Trophoblast cell (in vitro differentiated cells and primary cell): ENCODE data around the gene RAB3B.

Source experiments
- DNase-seq, 2 donors: peaks; one replicate each; pipeline ENCODE4 v3.0.0-alpha.2; 2016
- H2AFZ ChIP-seq: 2 replicates; pipeline ENCODE4 v1.6.1; 2013; ENCODE audit warnings: low read length, moderate library complexity, mild to moderate bottlenecking; ENCODE audit not compliant: insufficient read depth, poor library complexity
- H2AK5ac ChIP-seq: 2 replicates; pipeline ENCODE4 v1.6.1; 2013; ENCODE audit warnings: mild to moderate bottlenecking, low read length
- H2BK120ac ChIP-seq: 2 replicates; pipeline ENCODE4 v1.6.1; 2013; ENCODE audit warnings: low read length, mild to moderate bottlenecking, moderate library complexity; ENCODE audit not compliant: insufficient read depth, poor library complexity
- H2BK12ac ChIP-seq: 2 replicates; pipeline ENCODE4 v1.6.1; 2013; ENCODE audit warnings: mild to moderate bottlenecking, low read length, moderate library complexity
- H2BK5ac ChIP-seq: 2 replicates; pipeline ENCODE4 v1.6.1; 2013; ENCODE audit warnings: low read length, low read depth, moderate library complexity, mild to moderate bottlenecking; ENCODE audit not compliant: poor library complexity
- H3K14ac ChIP-seq: 2 replicates; pipeline ENCODE4 v1.6.1; 2013; ENCODE audit warnings: mild to moderate bottlenecking, low read length
- H3K18ac ChIP-seq: 2 replicates; pipeline ENCODE4 v1.6.1; 2013; ENCODE audit warnings: mild to moderate bottlenecking, low read length
- H3K23ac ChIP-seq: 2 replicates; pipeline ENCODE4 v1.6.1; 2013; ENCODE audit warnings: low read length
- H3K27ac ChIP-seq: 2 replicates; pipeline ENCODE4 v1.5.1; 2013; ENCODE audit warnings: low read depth, mild to moderate bottlenecking, inconsistent platforms, low read length, moderate library complexity
- H3K27me3 ChIP-seq: 2 replicates; pipeline ENCODE4 v1.6.1; 2013; ENCODE audit warnings: inconsistent platforms, mild to moderate bottlenecking, low read length, moderate library complexity; ENCODE audit not compliant: insufficient read depth
- H3K36me3 ChIP-seq, 2 experiments: 1 replicate in 1 of 2; 2 replicates in 1 of 2; pipeline ENCODE4 v1.6.1; 2013; ENCODE audit warnings: low read length in 2 of 2, mild to moderate bottlenecking in 2 of 2, moderate library complexity in 1 of 2; ENCODE audit not compliant: insufficient read depth in 2 of 2, control insufficient read depth in 1 of 2
- H3K4ac ChIP-seq: 2 replicates; pipeline ENCODE4 v1.6.1; 2013; ENCODE audit warnings: low read depth, mild to moderate bottlenecking, low read length, moderate library complexity
- H3K4me1 ChIP-seq, 2 experiments: 1 replicate in 1 of 2; 2 replicates in 1 of 2; pipeline ENCODE4 v1.6.1; 2013; ENCODE audit warnings: low read length in 2 of 2, mild to moderate bottlenecking in 2 of 2, moderate library complexity in 1 of 2; ENCODE audit not compliant: insufficient read depth in 2 of 2, control insufficient read depth in 1 of 2
- H3K4me2 ChIP-seq: 2 replicates; pipeline ENCODE4 v1.6.1; 2013; ENCODE audit warnings: inconsistent platforms, mild to moderate bottlenecking, low read length, moderate library complexity
- H3K4me3 ChIP-seq: 2 replicates; pipeline ENCODE4 v1.5.1; 2013; ENCODE audit warnings: mild to moderate bottlenecking, low read depth, low read length, inconsistent platforms
- H3K79me1 ChIP-seq: one replicate; pipeline ENCODE4 v1.6.1; 2013; ENCODE audit warnings: low read length
- H3K79me2 ChIP-seq: 2 replicates; pipeline ENCODE4 v1.6.1; 2013; ENCODE audit warnings: low read length, mild to moderate bottlenecking; ENCODE audit not compliant: control insufficient read depth, insufficient read depth, poor library complexity
- H3K9ac ChIP-seq: 2 replicates; pipeline ENCODE4 v1.6.1; 2013; ENCODE audit warnings: mild to moderate bottlenecking, low read length
- H3K9me3 ChIP-seq: 2 replicates; pipeline ENCODE4 v1.6.1; 2013; ENCODE audit warnings: low read depth, mild to moderate bottlenecking, control low read depth, inconsistent platforms, low read length; ENCODE audit not compliant: insufficient read depth
- H4K12ac ChIP-seq: 2 replicates; pipeline ENCODE4 v1.6.1; 2013; ENCODE audit warnings: low read depth, mild to moderate bottlenecking, low read length, moderate library complexity
- H4K8ac ChIP-seq: 2 replicates; pipeline ENCODE4 v1.6.1; 2013; ENCODE audit warnings: low read depth, mild to moderate bottlenecking, low read length, moderate library complexity
- H4K91ac ChIP-seq: one replicate; pipeline ENCODE4 v1.6.1; 2013; ENCODE audit warnings: low read depth, mild to moderate bottlenecking, low read length, moderate library complexity
- WGBS: extraction: QIAGEN DNeasy Blood & Tissue Kit; methylation state at CpG from one replicate; pipeline ENCODE4 v1.1.7; 2013; ENCODE audit warnings: missing lambda C conversion rate; ENCODE audit not compliant: insufficient read length, insufficient coverage; ENCODE audit errors: extremely low coverage; 5-methylcytosine and 5-hydroxymethylcytosine counted together

RAB3B gene

GRCh38 chr1:51949014-51949702 is 41.3 kb downstream of the RAB3B start:
- peaks cover 5% of the 10 kb centered on the region for H3K9me3 ChIP-seq
- H3K4me3 ChIP-seq = no peak overlapping the region
- H2AK5ac ChIP-seq = no peak overlapping the region
- no peak overlapping the region for H2BK120ac ChIP-seq
- no CpG with 5 or more reads among the region's 9 CpGs for WGBS
- H3K27ac ChIP-seq = no peak overlapping the region
- no peak overlapping the region for H3K18ac ChIP-seq
- no peak overlapping the region for H3K4ac ChIP-seq
- H4K91ac ChIP-seq = no peak overlapping the region
- DNase-seq = no peak
- no peak overlapping the region for H3K9ac ChIP-seq
- H4K12ac ChIP-seq = no peak overlapping the region
- H2AFZ ChIP-seq = no peak overlapping the region
- H3K36me3 ChIP-seq = no peaks in the 10 kb centered on the region
- H2BK5ac ChIP-seq = no peak overlapping the region
- no peak overlapping the region for H3K4me2 ChIP-seq
- H3K23ac ChIP-seq = no peak overlapping the region
- H3K79me1 ChIP-seq = no peaks in the 10 kb centered on the region
- H4K8ac ChIP-seq = no peak overlapping the region
- H3K27me3 ChIP-seq = no peaks in the 10 kb centered on the region
- H3K4me1 ChIP-seq = peaks cover 0 to 2% of the 10 kb centered on the region in 2 experiments
- no peak overlapping the region for H3K14ac ChIP-seq
- no peaks in the 10 kb centered on the region for H3K79me2 ChIP-seq
- no peak overlapping the region for H2BK12ac ChIP-seq

DNA sequence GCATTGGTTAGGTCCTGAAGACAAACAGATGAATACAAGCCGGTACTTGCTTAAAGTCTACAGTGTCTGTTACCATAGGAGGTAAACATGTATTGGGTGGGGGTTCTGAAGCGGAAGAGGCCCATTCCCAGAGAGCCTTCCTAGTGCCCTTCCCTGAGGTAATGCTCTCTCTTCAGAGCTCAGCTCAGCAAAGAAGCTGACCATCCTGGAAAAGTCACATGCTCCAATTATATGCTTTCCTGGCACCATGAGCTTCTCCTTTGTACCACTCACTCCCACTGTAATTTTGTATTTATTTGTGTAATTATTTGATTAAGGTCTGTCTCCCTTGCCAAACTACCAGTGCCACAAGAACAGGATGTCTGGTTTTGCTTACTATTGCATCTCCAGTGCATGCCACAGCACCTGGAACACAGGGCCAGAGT is 42.0 kb downstream of the RAB3B start:
- Histone ChIP-seq H4K8ac (no peak overlapping the region), H3K18ac (no peak overlapping the region)
- no CpG with 5 or more reads among the region's 2 CpGs for WGBS

GRCh38 chr1:51946300-51946699 is 44.2 kb downstream of the RAB3B start:
- H3K9ac ChIP-seq = no peak overlapping the region
- no peaks in the 10 kb centered on the region for H3K27me3 ChIP-seq
- H4K91ac ChIP-seq = no peak overlapping the region
- H3K4ac ChIP-seq = no peak overlapping the region
- H3K27ac ChIP-seq = no peak overlapping the region
- H2AK5ac ChIP-seq = no peak overlapping the region
- no peaks in the 10 kb centered on the region for H3K79me1 ChIP-seq
- no peak overlapping the region for H2AFZ ChIP-seq
- no peak overlapping the region for H3K23ac ChIP-seq
- H4K8ac ChIP-seq = no peak overlapping the region
- H3K18ac ChIP-seq = no peak overlapping the region
- no peak overlapping the region for H4K12ac ChIP-seq
- no peak for DNase-seq
- no peak overlapping the region for H3K14ac ChIP-seq
- no peak overlapping the region for H2BK120ac ChIP-seq
- H3K36me3 ChIP-seq = no peaks in the 10 kb centered on the region
- H3K4me3 ChIP-seq = no peak overlapping the region
- H3K4me1 ChIP-seq = peaks cover 0 to 2% of the 10 kb centered on the region in 2 experiments
- H3K9me3 ChIP-seq = peaks cover 5% of the 10 kb centered on the region
- no peak overlapping the region for H2BK12ac ChIP-seq
- H3K4me2 ChIP-seq = no peak overlapping the region
- no CpG with 5 or more reads among the region's 1 CpG for WGBS
- no peaks in the 10 kb centered on the region for H3K79me2 ChIP-seq
- H2BK5ac ChIP-seq = no peak overlapping the region

More for the DNA sequence above, 42.0 kb downstream of the RAB3B start:
- no peak overlapping the region for H2AK5ac ChIP-seq
- no peaks in the 10 kb centered on the region for H3K36me3 ChIP-seq
- H3K9ac ChIP-seq = no peak overlapping the region
- H3K4ac ChIP-seq = no peak overlapping the region
- H2AFZ ChIP-seq = no peak overlapping the region
- H3K4me3 ChIP-seq = no peak overlapping the region
- peaks cover 5% of the 10 kb centered on the region for H3K9me3 ChIP-seq
- H3K27me3 ChIP-seq = no peaks in the 10 kb centered on the region
- no peak overlapping the region for H4K12ac ChIP-seq
- H3K79me1 ChIP-seq = no peaks in the 10 kb centered on the region
- no peak overlapping the region for H3K14ac ChIP-seq
- H2BK120ac ChIP-seq = no peak overlapping the region
- no peak for DNase-seq
- H4K91ac ChIP-seq = no peak overlapping the region
- no peak overlapping the region for H3K23ac ChIP-seq
- no peak overlapping the region for H3K27ac ChIP-seq
- no peaks in the 10 kb centered on the region for H3K79me2 ChIP-seq
- no peak overlapping the region for H3K4me2 ChIP-seq
- H2BK12ac ChIP-seq = no peak overlapping the region
- H3K4me1 ChIP-seq = peaks cover 0 to 2% of the 10 kb centered on the region in 2 experiments
- H2BK5ac ChIP-seq = no peak overlapping the region

DNA sequence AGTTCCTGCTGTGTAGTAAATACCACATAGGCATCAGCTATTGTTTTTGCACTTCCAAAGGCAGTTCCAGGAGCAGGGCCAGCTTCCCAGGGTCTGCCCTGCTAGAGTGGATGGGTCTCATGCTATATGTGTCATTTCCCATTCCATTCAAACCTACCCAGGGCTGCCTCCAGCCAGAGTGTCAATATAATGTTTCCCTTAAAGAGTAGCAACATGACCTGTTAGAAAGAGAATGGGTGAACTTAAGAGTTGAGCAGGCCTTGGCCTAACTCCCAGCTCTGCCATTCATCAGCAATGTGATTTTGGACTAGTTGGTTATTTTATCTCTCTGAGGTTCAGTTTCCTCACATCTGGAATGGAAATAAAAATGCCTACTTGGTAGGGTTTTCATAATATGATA is 44.9 kb downstream of the RAB3B start:
- Histone ChIP-seq H2AK5ac (no peak overlapping the region), H2BK120ac (no peak overlapping the region), H3K4me3 (no peak overlapping the region), H3K9ac (no peak overlapping the region), H3K23ac (no peak overlapping the region), H4K91ac (no peak overlapping the region), H3K27ac (no peak overlapping the region), H2BK12ac (no peak overlapping the region), H3K14ac (no peak overlapping the region), H3K79me2 (no peaks in the 10 kb centered on the region), H3K18ac (no peak overlapping the region), H3K4ac (no peak overlapping the region), H4K8ac (no peak overlapping the region), H2BK5ac (no peak overlapping the region), H4K12ac (no peak overlapping the region), H3K4me1 (peaks cover 0 to 2% of the 10 kb centered on the region in 2 experiments), H3K9me3 (peaks cover 5% of the 10 kb centered on the region), H2AFZ (no peak overlapping the region), H3K36me3 (no peaks in the 10 kb centered on the region), H3K27me3 (no peaks in the 10 kb centered on the region), H3K79me1 (no peaks in the 10 kb centered on the region), H3K4me2 (no peak overlapping the region)
- DNase-seq = no peak
